ENCODE data around the gene PACS2. TPM values are rescaled to one million over a fixed set of nuclear protein-coding genes. Genes with fewer than 3 reads are reported as not detected.

The PACS2 gene
- total RNA-seq, 3 donors from 2014 or later (not counting 1 experiment from before 2014, with no cell fraction given): 58.4 to 76.5 (median 69.2) TPM

GRCh38 chr14:105343194-105343593 lies 28.6 kb downstream of the PACS2 start:
- Mint-ChIP-seq H3K4me3 (no peak overlapping the region), H3K27ac (peak overlapping the region in 1 of 2 donors; percentile 16), H3K4me1 (peaks cover 3 to 11% of the 10 kb centered on the region in 2 donors), H3K36me3 (no peaks in the 10 kb centered on the region), H3K27me3 (ENCODE audit: low read depth in 2 of 2) (no peaks in the 10 kb centered on the region), H3K9me3 (peaks cover 0 to 4% of the 10 kb centered on the region in 2 donors)
- no peak overlapping the region for H3K4me3 ChIP-seq (ENCODE audit: low read length)
- TF ChIP-seq CTCF (IDR thresholded peaks at IDR 0.05): no peak
- no peaks in the 10 kb centered on the region for H3K9me3 ChIP-seq (ENCODE audit: control insufficient read depth, insufficient read depth, low read length)
- no peak overlapping the region for H3K27ac ChIP-seq (ENCODE audit: low read length)
- no peaks in the 10 kb centered on the region for H3K27me3 ChIP-seq (ENCODE audit: control insufficient read depth, insufficient read depth, low read length)
- DNase-seq: no peak
- no peaks in the 10 kb centered on the region for H3K36me3 ChIP-seq (ENCODE audit: control insufficient read depth, insufficient read depth, low read length)
- no peaks in the 10 kb centered on the region for H3K4me1 ChIP-seq (ENCODE audit: control insufficient read depth, insufficient read depth, low read length)
- 84% methylated on average over 6 of the region's 7 CpGs for WGBS (ENCODE audit: insufficient coverage)
- no peak for ATAC-seq
- intact Hi-C loops (cut with micrococcal nuclease): no loop called here

- Mint-ChIP-seq H3K27ac (no peak overlapping the region), H3K9me3 (peaks cover 0 to 4% of the 10 kb centered on the region in 2 donors), H3K36me3 (no peaks in the 10 kb centered on the region), H3K4me3 (no peak overlapping the region), H3K4me1 (peaks cover 1 to 3% of the 10 kb centered on the region in 2 donors), H3K27me3 (ENCODE audit: low read depth in 2 of 2) (no peaks in the 10 kb centered on the region)
- H3K36me3 ChIP-seq (ENCODE audit: control insufficient read depth, insufficient read depth, low read length): no peaks in the 10 kb centered on the region
- no peaks in the 10 kb centered on the region for H3K27me3 ChIP-seq (ENCODE audit: control insufficient read depth, insufficient read depth, low read length)
- 96% methylated on average over 7 of the region's 13 CpGs for WGBS (ENCODE audit: insufficient coverage)
- DNase-seq (no peak), ATAC-seq (no peak)
- TF ChIP-seq CTCF (IDR thresholded peaks at IDR 0.05): no peak
- H3K27ac ChIP-seq (ENCODE audit: low read length): no peak overlapping the region
- intact Hi-C loops (cut with micrococcal nuclease): no loop called here
- H3K4me3 ChIP-seq (ENCODE audit: low read length): no peak overlapping the region
- H3K4me1 ChIP-seq (ENCODE audit: control insufficient read depth, insufficient read depth, low read length): no peaks in the 10 kb centered on the region
- no peaks in the 10 kb centered on the region for H3K9me3 ChIP-seq (ENCODE audit: control insufficient read depth, insufficient read depth, low read length)
These were observed 31.6 kb downstream of the PACS2 start for GRCh38 chr14:105346200-105346533.

- H3K9me3 ChIP-seq (ENCODE audit: control insufficient read depth, insufficient read depth, low read length): no peaks in the 10 kb centered on the region
- peaks cover 2% of the 10 kb centered on the region for H3K4me1 ChIP-seq (ENCODE audit: control insufficient read depth, insufficient read depth, low read length)
- 93% methylated on average over 14 of the region's 18 CpGs for WGBS (ENCODE audit: insufficient coverage)
- H3K4me3 Mint-ChIP-seq: no peak overlapping the region
- no peak overlapping the region for H3K4me3 ChIP-seq (ENCODE audit: low read length)
- peaks cover 2 to 3% of the 10 kb centered on the region in 2 donors for H3K4me1 Mint-ChIP-seq
- no peaks in the 10 kb centered on the region for H3K36me3 ChIP-seq (ENCODE audit: control insufficient read depth, insufficient read depth, low read length)
- no peak for ATAC-seq
- intact Hi-C loops (cut with micrococcal nuclease): no loop called here
- no peak overlapping the region for H3K27ac Mint-ChIP-seq
- H3K9me3 Mint-ChIP-seq: peaks cover 0 to 4% of the 10 kb centered on the region in 2 donors
- H3K27ac ChIP-seq (ENCODE audit: low read length): no peak overlapping the region
- no peak for TF ChIP-seq CTCF (IDR thresholded peaks at IDR 0.05)
- no peaks in the 10 kb centered on the region for H3K27me3 Mint-ChIP-seq (ENCODE audit: low read depth in 2 of 2)
- no peaks in the 10 kb centered on the region for H3K27me3 ChIP-seq (ENCODE audit: control insufficient read depth, insufficient read depth, low read length)
- H3K36me3 Mint-ChIP-seq: no peaks in the 10 kb centered on the region
- DNase-seq: no peak
These were observed 32.5 kb downstream of the PACS2 start for GRCh38 chr14:105346876-105347586.

- WGBS (ENCODE audit: insufficient coverage): 92% methylated on average over 3 of the region's 8 CpGs
- Mint-ChIP-seq H3K4me1 (peaks cover 3 to 4% of the 10 kb centered on the region in 2 donors), H3K36me3 (no peaks in the 10 kb centered on the region), H3K27ac (no peak overlapping the region), H3K9me3 (peaks cover 0 to 4% of the 10 kb centered on the region in 2 donors), H3K4me3 (no peak overlapping the region), H3K27me3 (ENCODE audit: low read depth in 2 of 2) (no peaks in the 10 kb centered on the region)
- intact Hi-C loops (cut with micrococcal nuclease): no loop called here
- H3K36me3 ChIP-seq (ENCODE audit: control insufficient read depth, insufficient read depth, low read length): no peaks in the 10 kb centered on the region
- no peaks in the 10 kb centered on the region for H3K9me3 ChIP-seq (ENCODE audit: control insufficient read depth, insufficient read depth, low read length)
- no peak for TF ChIP-seq CTCF (IDR thresholded peaks at IDR 0.05)
- H3K27ac ChIP-seq (ENCODE audit: low read length): no peak overlapping the region
- ATAC-seq (no peak), DNase-seq (no peak)
- H3K27me3 ChIP-seq (ENCODE audit: control insufficient read depth, insufficient read depth, low read length): no peaks in the 10 kb centered on the region
- H3K4me1 ChIP-seq (ENCODE audit: control insufficient read depth, insufficient read depth, low read length): peaks cover 4% of the 10 kb centered on the region
- no peak overlapping the region for H3K4me3 ChIP-seq (ENCODE audit: low read length)
These were observed 33.0 kb downstream of the PACS2 start for GRCh38 chr14:105347587-105347968.
